SU-DHL-6 (cell line): ENCODE measurements around the gene ZNF467.

ENCODE experiments used
- CTCF ChIP-seq: fragments of 200-600 bp; sonication (generic); IDR thresholded peaks from one replicate; pipeline ENCODE4 v1.5.1; 2017; ENCODE audit warnings: antibody characterized with exemption, mild to moderate bottlenecking, low read length, moderate library complexity; ENCODE audit not compliant: insufficient read depth, poor library complexity, severe bottlenecking
- EZH2phosphoT487 ChIP-seq: fragments of 200-600 bp; sonication (generic), shearing (Covaris generic); conservative IDR thresholded peaks from 2 replicates; pipeline ENCODE4 v1.6.1; 2018; ENCODE audit warnings: mild to moderate bottlenecking, antibody characterized with exemption, low read length, moderate library complexity, mixed read lengths

GRCh38 chr7:149795126-149795525 lies 21.7 kb upstream of the ZNF467 start:
- no peak for TF ChIP-seq CTCF
- TF ChIP-seq EZH2phosphoT487: no peak
